Spleen (tissue), 7 donors: ENCODE data around the gene HSPA12A.

Source experiments
- CTCF ChIP-seq, 11 experiments: fragments of 200-600 bp in 7 of 11; fragments of 450-650 bp in 4 of 11; sonication (generic) in 4 of 11; IDR thresholded peaks in 8 of 11; conservative IDR thresholded peaks in 3 of 11; 1 replicate in 7 of 11; 2 replicates in 4 of 11; pipeline versions ENCODE4 v1.4.0 to v1.8.0; 2016 to 2021; ENCODE audit warnings: antibody characterized with exemption in 11 of 11, inconsistent platforms in 4 of 11, mild to moderate bottlenecking in 1 of 11
- POLR2AphosphoS5 ChIP-seq, 3 donors: sonication (generic); formaldehyde crosslinking; IDR thresholded peaks; one replicate each; pipeline ENCODE4 v1.5.1; 2017; ENCODE audit warnings: antibody characterized with exemption in 3 of 3
- donor health status: DM: no; HTN: no; CAD: no; lungs with moderate emphysema.
- donor health status: DM: no; HTN: no; CAD: no.
- donor health status: DM: no; HTN: no; CAD: no.

- no peak for TF ChIP-seq POLR2AphosphoS5 (IDR thresholded peaks at IDR 0.05)
- no peak for TF ChIP-seq CTCF (IDR thresholded peaks at IDR 0.05 in 8 of 11, conservative IDR thresholded peaks at IDR 0.05 in 3 of 11)
These were observed 54.1 kb downstream of the HSPA12A start for GRCh38 chr10:116688241-116688711.
